ENCODE measurements around the gene CELSR2. TPM values are rescaled to one million over a fixed set of nuclear protein-coding genes. Genes with fewer than 3 reads are reported as not detected.
A peak's percentile ranks its signal among the peaks of the same experiment; 100 is the strongest.

Gene CELSR2
- polyA plus RNA-seq, 3 donors from 2014 or later: 0.17 to 0.77 TPM; not detected in 1

DNA sequence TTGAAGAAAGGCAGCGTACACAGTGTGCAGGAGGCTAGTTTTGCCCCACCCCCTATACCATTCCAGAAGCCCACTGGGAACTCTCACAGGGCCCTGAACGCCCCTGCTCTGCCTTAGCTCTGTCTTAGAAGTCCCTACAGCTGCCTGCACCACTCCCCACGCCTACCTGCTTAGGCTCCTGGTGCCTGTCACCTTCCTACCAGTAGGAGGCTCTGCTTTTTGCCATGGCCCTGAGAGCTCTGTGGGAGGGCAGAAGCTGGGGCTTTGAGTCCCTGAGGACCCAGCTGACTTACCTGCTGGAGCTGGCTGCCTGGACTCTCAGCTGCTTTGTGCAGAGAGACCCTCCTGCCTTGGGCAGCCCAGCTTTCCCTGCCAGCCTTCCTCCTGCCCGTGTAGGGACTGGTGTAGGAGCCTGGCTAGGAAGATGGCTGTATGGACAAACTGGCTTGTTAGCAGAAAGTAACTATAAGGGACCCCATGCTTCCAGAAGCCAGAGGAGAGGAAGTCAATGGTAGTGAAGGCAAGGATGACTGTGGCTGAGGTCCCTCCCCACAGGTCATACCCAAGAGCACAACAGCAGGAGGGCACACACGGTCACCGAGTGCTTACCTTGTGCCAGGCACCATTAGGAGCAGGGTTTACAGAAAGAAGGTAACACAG, 9.8 kb upstream of the CELSR2 start:
- peak overlapping the region in 2 of 6 donors; percentile 37 to 41 for H3K27ac Mint-ChIP-seq
- peaks cover 5 to 30% (median 16%) of the 10 kb centered on the region in 3 donors for H3K36me3 Mint-ChIP-seq
- peaks cover 3 to 6% (median 5%) of the 10 kb centered on the region in 3 donors for H3K27me3 Mint-ChIP-seq (ENCODE audit: low read depth in 3 of 3)
- no peaks in the 10 kb centered on the region for H3K9me3 Mint-ChIP-seq
- no peak overlapping the region for H3K4me3 Mint-ChIP-seq
- peaks cover 13 to 17% of the 10 kb centered on the region in 2 donors for H3K4me1 Mint-ChIP-seq
- no peak for DNase-seq

DNA sequence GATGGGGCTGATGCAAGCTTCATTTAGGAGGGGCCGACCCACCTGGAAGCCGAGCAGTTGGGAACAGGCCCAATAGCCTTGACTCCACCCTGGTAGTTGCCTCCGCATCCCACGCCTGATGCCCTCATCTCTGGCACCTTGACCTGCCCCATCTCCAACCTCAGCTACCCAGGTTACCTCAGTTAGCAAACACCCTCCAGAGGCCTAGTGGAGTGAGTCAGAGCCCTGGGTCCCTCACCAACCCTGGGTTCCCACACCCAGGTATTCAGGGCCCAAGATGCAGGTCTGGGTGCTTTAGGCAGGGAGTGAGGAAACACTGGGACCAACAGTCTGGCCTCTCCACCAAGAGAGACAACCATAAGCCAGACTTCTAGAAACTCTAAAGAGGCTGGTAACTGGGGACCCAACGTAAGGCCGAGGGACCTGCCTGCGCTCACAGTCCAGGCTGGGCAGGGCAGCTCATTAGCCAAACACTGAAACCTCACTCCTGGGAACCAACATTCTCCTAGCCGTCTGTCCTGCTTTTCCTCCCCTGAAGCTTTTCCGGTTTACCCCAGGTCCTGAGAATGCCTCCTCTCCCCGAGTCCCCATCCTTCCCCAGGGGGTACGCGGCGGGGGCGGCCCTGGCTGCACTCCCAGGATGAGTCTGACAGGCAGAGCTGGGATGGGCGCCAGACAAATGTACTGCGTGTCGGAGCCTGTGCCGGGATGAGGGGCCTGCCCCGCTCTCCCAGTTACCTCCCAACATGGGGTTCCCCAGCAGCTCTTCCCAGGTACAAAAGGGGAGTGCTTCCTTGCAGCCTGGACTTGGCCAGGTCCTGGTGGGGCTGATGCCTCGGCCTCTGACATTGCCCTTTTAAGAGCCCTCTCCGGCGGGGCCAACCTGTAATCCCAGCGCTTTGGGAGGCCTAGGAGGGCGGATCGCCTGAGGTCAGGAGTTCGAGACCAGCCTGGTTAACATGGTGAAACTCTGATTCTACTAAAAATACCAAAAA, 8.9 kb upstream of the CELSR2 start:
- H3K9me3 Mint-ChIP-seq: no peaks in the 10 kb centered on the region
- peak overlapping the region in 2 of 5 donors; percentile 48 to 50 for H3K4me3 Mint-ChIP-seq
- H3K27me3 Mint-ChIP-seq (ENCODE audit: low read depth in 3 of 3): peaks cover 3 to 9% (median 8%) of the 10 kb centered on the region in 3 donors
- H3K36me3 Mint-ChIP-seq: peaks cover 5 to 23% (median 11%) of the 10 kb centered on the region in 3 donors
- peak overlapping the region in 4 of 6 donors; percentile 20 to 55 (median 34) for H3K27ac Mint-ChIP-seq
- peak in 1 of 3 donors; percentile 14 for DNase-seq
- peaks cover 13 to 17% of the 10 kb centered on the region in 2 donors for H3K4me1 Mint-ChIP-seq

DNA sequence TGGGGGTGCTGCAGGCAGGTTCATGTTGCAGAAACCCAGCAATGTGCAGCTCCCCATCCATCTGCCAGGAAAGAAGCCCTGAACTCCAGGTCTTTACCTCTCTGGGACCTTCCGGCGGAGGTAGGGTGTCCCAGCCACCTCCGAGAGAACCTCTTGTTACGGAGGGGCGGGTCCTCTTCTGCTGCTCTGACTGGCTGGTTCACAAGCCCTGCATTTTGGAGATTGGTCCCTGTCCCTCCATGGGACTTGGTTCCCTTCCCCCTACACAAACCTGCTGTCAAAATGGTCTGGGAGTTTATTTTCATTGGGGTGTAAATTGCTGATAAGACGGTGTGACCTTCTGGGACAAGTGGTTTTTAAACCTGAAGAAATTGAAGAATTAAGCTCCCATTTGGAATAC, 8.0 kb upstream of the CELSR2 start:
- H3K4me3 Mint-ChIP-seq: no peak overlapping the region
- H3K27ac Mint-ChIP-seq: peak overlapping the region in 2 of 6 donors; percentile 12 to 52

DNA sequence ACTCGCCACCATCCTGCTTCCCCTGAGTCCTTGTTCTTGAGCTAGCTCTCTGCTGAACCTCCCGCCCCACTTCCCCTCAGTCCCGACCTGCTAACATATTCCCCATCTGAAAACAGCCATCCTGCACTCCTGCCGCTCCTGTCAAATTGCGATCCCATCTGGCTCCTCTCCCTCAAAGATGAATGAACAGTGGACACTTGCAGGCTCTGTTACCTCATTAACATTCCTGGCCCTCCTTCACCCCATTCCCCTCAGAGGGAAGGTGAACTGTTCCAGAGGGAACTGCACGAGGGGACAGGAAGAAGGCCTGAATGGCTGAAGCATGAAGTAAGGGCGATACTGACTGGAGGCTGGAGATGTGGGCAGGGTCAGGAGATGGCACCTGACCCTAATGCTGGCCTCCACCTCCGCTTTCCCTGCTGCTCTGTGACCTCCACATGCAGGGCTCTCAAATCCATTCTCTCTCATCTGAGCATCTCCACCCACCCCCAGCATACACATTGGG, 7.4 kb upstream of the CELSR2 start:
- peaks cover 3 to 17% (median 10%) of the 10 kb centered on the region in 3 donors for H3K27me3 Mint-ChIP-seq (ENCODE audit: low read depth in 3 of 3)
- no peak overlapping the region for H3K4me3 Mint-ChIP-seq
- no peaks in the 10 kb centered on the region for H3K9me3 Mint-ChIP-seq
- H3K27ac Mint-ChIP-seq: peak overlapping the region in 2 of 6 donors; percentile 12 to 17
- peaks cover 13 to 17% of the 10 kb centered on the region in 2 donors for H3K4me1 Mint-ChIP-seq
- DNase-seq: no peak
- H3K36me3 Mint-ChIP-seq: peaks cover 4 to 12% (median 5%) of the 10 kb centered on the region in 3 donors

More for the DNA sequence above, 8.0 kb upstream of the CELSR2 start:
- Mint-ChIP-seq H3K27me3 (ENCODE audit: low read depth in 3 of 3) (peaks cover 3 to 13% (median 8%) of the 10 kb centered on the region in 3 donors), H3K9me3 (no peaks in the 10 kb centered on the region), H3K36me3 (peaks cover 4 to 14% (median 5%) of the 10 kb centered on the region in 3 donors), H3K4me1 (peaks cover 13 to 17% of the 10 kb centered on the region in 2 donors)
- DNase-seq: no peak

DNA sequence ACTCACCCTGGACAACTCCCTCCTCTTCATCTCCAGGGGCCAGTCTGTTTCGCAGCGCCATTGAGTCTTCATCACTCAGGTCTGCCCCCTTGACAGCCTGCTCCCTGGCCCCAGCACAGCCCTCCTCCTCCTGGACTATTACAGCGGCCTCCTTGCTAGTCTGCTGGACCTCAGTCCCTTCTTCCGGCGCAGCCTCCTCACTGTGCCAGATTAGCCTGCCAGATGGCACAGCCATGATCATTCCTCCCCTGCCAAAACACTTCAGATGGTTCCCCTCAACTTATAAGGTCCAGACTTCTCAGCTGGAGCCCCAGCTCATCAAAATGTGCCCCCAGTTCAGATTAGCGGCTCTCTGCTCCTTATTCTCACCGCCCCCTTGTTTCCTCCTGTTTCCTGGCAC, 7.0 kb upstream of the CELSR2 start:
- Mint-ChIP-seq H3K36me3 (peaks cover 4 to 8% (median 4%) of the 10 kb centered on the region in 3 donors), H3K27ac (peak overlapping the region in 1 of 6 donors; percentile 25), H3K27me3 (ENCODE audit: low read depth in 3 of 3) (peaks cover 3 to 17% (median 10%) of the 10 kb centered on the region in 3 donors), H3K9me3 (no peaks in the 10 kb centered on the region), H3K4me1 (peaks cover 13 to 17% of the 10 kb centered on the region in 2 donors), H3K4me3 (no peak overlapping the region)
- no peak for DNase-seq

DNA sequence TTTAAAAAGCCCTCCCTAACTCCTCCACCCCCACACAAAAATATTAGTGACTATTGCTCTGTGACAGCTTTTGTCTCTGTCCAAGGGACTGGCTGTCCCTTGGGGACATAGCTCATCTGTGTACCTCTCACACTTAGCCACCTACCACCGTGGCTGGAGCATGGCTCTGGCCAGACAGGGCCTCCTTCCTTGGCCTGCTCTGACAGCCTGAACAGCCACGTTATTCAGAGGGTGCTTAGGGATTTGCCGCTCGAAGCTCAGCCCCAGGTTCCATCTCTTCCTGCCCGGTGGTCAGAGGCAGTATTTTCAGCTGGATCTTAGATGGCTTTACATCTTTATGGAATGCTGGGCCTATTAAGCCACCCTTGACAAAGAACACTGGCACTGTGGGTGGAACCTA, 6.1 kb upstream of the CELSR2 start:
- Mint-ChIP-seq H3K27me3 (ENCODE audit: low read depth in 3 of 3) (peaks cover 3 to 17% (median 9%) of the 10 kb centered on the region in 3 donors), H3K36me3 (peaks cover 0 to under 1% (median 0%) of the 10 kb centered on the region in 3 donors), H3K4me1 (peaks cover 13 to 17% of the 10 kb centered on the region in 2 donors), H3K9me3 (no peaks in the 10 kb centered on the region), H3K4me3 (no peak overlapping the region), H3K27ac (no peak overlapping the region)
- no peak for DNase-seq

DNA sequence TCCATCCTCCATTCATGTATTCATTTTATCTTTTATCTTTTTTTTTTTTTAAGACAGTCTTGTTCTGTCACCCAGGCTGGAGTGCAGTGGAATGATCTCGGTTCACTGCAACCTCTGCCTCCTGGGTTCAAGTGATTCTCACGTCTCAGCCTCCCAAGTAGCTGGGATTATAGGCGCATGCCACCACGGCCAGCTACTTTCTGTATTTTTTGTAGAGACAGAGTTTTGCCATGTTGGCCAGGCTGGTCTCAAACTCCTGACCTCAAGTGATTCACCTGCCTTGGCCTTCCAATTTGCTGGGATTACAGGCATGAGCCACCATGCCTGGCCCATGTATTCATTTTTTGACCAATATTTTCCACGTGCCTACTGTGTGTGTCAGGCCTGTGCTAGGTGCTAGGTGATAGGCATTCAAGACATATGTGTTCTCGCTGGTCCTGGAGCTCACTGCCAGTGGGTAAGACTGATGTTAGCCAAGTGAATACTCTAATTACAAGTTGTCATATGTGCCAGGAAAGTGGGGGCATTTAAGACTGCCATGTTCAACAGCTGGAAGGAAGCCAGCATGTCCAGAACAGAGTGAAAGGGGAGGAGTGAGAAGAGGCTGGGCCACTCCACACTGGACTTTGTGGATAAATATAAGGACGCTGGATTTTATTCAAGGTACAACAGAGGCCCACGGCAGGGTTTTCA, 5.3 kb upstream of the CELSR2 start:
- peaks cover 14 to 18% of the 10 kb centered on the region in 2 donors for H3K4me1 Mint-ChIP-seq
- no peaks in the 10 kb centered on the region for H3K9me3 Mint-ChIP-seq
- no peak overlapping the region for H3K4me3 Mint-ChIP-seq
- H3K36me3 Mint-ChIP-seq: no peaks in the 10 kb centered on the region
- no peak for DNase-seq
- H3K27me3 Mint-ChIP-seq (ENCODE audit: low read depth in 3 of 3): peaks cover 3 to 17% (median 9%) of the 10 kb centered on the region in 3 donors
- no peak overlapping the region for H3K27ac Mint-ChIP-seq

DNA sequence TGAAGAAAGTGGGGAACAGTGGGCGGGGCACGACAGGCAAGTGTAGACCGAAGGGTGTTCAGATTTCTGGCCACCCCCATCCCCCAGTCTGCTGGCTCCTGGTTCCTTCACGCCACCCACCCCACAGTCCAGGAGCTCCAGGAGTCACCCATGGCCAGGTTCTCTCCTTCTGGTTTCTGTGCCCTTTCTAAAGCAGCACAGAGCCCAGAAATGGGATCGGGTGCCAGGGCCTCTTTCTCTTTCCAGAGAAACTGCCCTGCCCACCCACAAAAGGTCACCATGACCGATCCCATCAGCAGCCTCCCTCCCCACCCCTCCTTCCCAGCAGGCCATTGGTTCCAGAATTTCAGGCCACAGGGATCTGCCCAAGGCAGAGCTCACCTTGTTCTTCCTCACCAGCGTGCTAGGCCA, 3.2 kb upstream of the CELSR2 start:
- H3K9me3 Mint-ChIP-seq: no peaks in the 10 kb centered on the region
- H3K27ac Mint-ChIP-seq: no peak overlapping the region
- DNase-seq: no peak
- no peak overlapping the region for H3K4me3 Mint-ChIP-seq
- peaks cover 18 to 22% of the 10 kb centered on the region in 2 donors for H3K4me1 Mint-ChIP-seq
- H3K27me3 Mint-ChIP-seq (ENCODE audit: low read depth in 3 of 3): peaks cover 3 to 19% (median 11%) of the 10 kb centered on the region in 3 donors
- H3K36me3 Mint-ChIP-seq: no peaks in the 10 kb centered on the region

DNA sequence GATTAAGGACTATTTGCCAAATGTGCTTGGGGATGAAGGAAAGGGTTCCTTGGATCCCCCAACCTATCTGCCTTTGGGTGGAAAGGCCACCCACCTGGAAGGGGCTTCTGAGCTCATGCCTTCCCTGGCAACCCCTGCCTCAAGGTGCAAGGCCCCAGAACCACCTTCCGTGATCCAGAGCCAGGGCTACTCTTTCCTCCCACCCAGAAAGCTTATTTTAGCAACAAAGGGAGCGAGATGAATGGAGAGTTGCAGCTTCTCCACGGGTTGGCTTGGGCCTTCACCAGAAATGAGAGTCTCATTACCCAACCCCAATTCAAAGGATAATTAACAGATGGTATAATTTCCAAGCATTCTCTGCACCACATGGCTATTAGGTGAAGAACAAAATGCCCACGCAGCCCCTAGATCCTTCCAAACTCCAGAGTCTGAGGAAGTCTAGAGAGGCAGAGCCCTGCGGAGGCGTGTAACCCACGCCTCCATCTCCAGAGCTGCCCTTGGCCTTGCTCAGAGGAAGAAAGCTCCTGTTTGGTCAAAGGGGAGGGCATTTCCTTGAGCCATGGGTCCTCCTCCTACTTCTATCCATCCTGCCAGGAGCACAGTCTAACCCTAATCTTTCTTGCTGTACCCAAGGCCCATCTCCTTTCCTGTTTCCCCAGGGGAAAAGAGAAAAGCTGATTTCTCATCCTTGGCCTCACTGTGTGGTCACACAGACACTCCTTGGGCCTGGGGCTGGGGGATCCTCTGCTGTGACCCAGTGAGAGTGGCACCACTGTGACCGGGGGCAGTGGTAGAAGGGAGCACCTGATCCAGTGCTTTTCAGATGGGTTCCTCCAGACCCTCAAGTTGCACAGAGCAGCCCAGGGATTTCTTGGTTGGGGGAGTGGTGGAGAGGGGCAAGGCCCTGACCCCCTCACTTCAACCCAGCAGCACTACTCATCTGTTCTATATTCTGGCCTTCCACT, 1.7 kb upstream of the CELSR2 start:
- no peak for DNase-seq
- no peak overlapping the region for H3K4me3 Mint-ChIP-seq
- no peaks in the 10 kb centered on the region for H3K36me3 Mint-ChIP-seq
- H3K27me3 Mint-ChIP-seq (ENCODE audit: low read depth in 3 of 3): peaks cover 1 to 19% (median 11%) of the 10 kb centered on the region in 3 donors
- H3K9me3 Mint-ChIP-seq: no peaks in the 10 kb centered on the region
- H3K27ac Mint-ChIP-seq: no peak overlapping the region
- peaks cover 5 to 15% of the 10 kb centered on the region in 2 donors for H3K4me1 Mint-ChIP-seq

DNA sequence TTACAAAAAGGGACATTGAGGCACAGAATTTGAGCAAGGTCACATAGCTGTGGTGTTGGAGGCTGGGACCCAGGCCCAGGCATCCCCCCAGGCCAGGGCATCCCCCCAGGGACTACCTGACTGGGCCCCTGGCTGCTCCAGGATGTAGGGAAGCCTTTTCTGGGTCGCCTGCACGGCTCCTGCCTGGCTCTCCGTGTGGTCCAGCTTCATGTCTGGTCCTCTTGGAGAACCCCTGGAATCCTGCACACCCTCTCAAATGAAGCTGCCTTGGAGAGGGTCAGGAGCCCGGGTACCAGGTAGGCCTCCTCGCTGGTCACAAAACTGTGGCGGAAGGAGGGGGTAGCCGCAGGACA, 919 bp upstream of the CELSR2 start:
- no peak overlapping the region for H3K4me3 Mint-ChIP-seq
- no peak overlapping the region for H3K27ac Mint-ChIP-seq
- DNase-seq: no peak
- no peaks in the 10 kb centered on the region for H3K9me3 Mint-ChIP-seq
- H3K27me3 Mint-ChIP-seq (ENCODE audit: low read depth in 3 of 3): peaks cover 1 to 19% (median 11%) of the 10 kb centered on the region in 3 donors
- peaks cover 5 to 14% of the 10 kb centered on the region in 2 donors for H3K4me1 Mint-ChIP-seq
- H3K36me3 Mint-ChIP-seq: no peaks in the 10 kb centered on the region

DNA sequence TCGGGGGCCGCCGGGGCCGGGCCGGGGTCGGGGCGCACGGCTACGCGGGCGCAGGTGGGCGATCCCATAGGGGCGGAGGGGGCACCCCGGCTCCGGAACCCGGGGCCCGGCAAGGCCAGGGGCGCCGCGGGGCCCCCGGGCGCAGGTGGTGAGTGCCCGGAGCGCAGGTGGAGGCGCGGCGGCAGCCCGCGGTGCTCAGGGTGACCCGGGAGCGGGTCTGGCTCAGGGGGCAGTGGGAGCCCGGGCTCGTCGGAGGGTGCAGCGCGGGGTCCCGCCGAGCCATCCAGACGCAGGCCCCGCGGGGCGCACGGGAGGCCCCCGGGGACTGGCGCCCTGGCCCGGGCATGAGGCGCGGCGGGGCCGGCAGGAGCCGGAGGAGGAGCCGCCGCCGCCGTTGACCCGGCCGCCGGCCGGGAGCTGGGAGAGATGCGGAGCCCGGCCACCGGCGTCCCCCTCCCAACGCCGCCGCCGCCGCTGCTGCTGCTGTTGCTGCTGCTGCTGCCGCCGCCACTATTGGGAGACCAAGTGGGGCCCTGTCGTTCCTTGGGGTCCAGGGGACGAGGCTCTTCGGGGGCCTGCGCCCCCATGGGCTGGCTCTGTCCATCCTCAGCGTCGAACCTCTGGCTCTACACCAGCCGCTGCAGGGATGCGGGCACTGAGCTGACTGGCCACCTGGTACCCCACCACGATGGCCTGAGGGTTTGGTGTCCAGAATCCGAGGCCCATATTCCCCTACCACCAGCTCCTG, 489 bp downstream of the CELSR2 start:
- peaks cover 5 to 18% of the 10 kb centered on the region in 2 donors for H3K4me1 Mint-ChIP-seq
- H3K36me3 Mint-ChIP-seq: no peaks in the 10 kb centered on the region
- no peak overlapping the region for H3K27ac Mint-ChIP-seq
- no peaks in the 10 kb centered on the region for H3K9me3 Mint-ChIP-seq
- peak overlapping the region; percentile 63 to 80 (median 73) for H3K4me3 Mint-ChIP-seq
- DNase-seq: peak in 1 of 3 donors; percentile 14
- H3K27me3 Mint-ChIP-seq (ENCODE audit: low read depth in 3 of 3): peaks cover 0 to 11% (median 4%) of the 10 kb centered on the region in 3 donors
